H1 (cell line): ENCODE results near the gene OPCML. TPM values are rescaled to one million over a fixed set of nuclear protein-coding genes. Genes with fewer than 3 reads are reported as not detected.

ENCODE experiments used
- CTCF ChIA-PET: fragments of 300-600 bp; sonication (Branson Sonifier 250); formaldehyde crosslinking; loops from one replicate; lab custom pipeline; 2021; ENCODE audit not compliant: partially characterized antibody; lab: Charles Lee
- POLR2A ChIA-PET: fragments of 300-600 bp; sonication (Branson Sonifier 250); formaldehyde crosslinking; loops from one replicate; lab custom pipeline; 2021; ENCODE audit warnings: inconsistent platforms; ENCODE audit not compliant: partially characterized antibody; lab: Charles Lee
- DNase-seq, 2 experiments: peaks; one replicate each; pipeline versions ENCODE4 v3.0.0 to v3.0.0-alpha.2; 2010 to 2022; ENCODE audit warnings: low spot score in 2 of 2, low read depth in 1 of 2, mixed read lengths in 1 of 2
- FAIRE-seq: peaks from 2 replicates; lab custom pipeline; 2011; peaks lifted over from hg19 to GRCh38; lab: Jason Lieb, UNC
- H2AFZ ChIP-seq: 2 replicates; pipeline ENCODE4 v1.8.1; 2012; ENCODE audit warnings: low read length, inconsistent platforms
- H2AK5ac ChIP-seq: 2 replicates; pipeline ENCODE4 v1.6.1; 2013; ENCODE audit warnings: low read depth, low read length
- H2BK120ac ChIP-seq: replicated peaks from 2 replicates; pipeline ENCODE3; 2013; ENCODE audit warnings: low read depth, low read length, inconsistent platforms
- H2BK12ac ChIP-seq: 2 replicates; pipeline ENCODE4 v1.6.1; 2013; ENCODE audit warnings: low read depth, low read length
- H2BK15ac ChIP-seq: 2 replicates; pipeline ENCODE4 v1.6.1; 2013; ENCODE audit warnings: low read length
- H2BK20ac ChIP-seq: 2 replicates; pipeline ENCODE4 v1.6.1; 2013; ENCODE audit warnings: low read length
- H2BK5ac ChIP-seq: 2 replicates; pipeline ENCODE4 v1.6.1; 2013; ENCODE audit warnings: low read depth, low read length
- H3K14ac ChIP-seq: 2 replicates; pipeline ENCODE4 v1.6.1; 2013; ENCODE audit warnings: inconsistent platforms; ENCODE audit not compliant: insufficient read length
- H3K18ac ChIP-seq: 2 replicates; pipeline ENCODE4 v1.6.1; 2013; ENCODE audit warnings: low read length; ENCODE audit errors: extremely low read depth
- H3K23ac ChIP-seq: 2 replicates; pipeline ENCODE4 v1.6.1; 2013; ENCODE audit warnings: inconsistent platforms; ENCODE audit not compliant: insufficient read length
- H3K23me2 ChIP-seq: 2 replicates; pipeline ENCODE4 v1.6.1; 2013; ENCODE audit warnings: low read depth, low read length
- H3K27ac ChIP-seq: 2 replicates; pipeline ENCODE4 v1.6.1; 2011; ENCODE audit warnings: low read depth, low read length, inconsistent platforms
- H3K27me3 ChIP-seq, 4 experiments: replicated peaks in 1 of 4; 1 replicate in 1 of 4; 2 replicates in 3 of 4; pipeline versions ENCODE4 v1.6.1 to v1.8.1; 2011 to 2013; ENCODE audit warnings: low read length in 3 of 4, mild to moderate bottlenecking in 3 of 4, inconsistent platforms in 2 of 4, mixed read lengths in 2 of 4, moderate library complexity in 1 of 4; ENCODE audit not compliant: control insufficient read depth in 3 of 4, insufficient read depth in 3 of 4; ENCODE audit errors: extremely low read depth in 1 of 4
- H3K36me3 ChIP-seq, 4 experiments: 2 replicates each; pipeline versions ENCODE4 v1.6.1 to v1.8.1; 2011 to 2013; ENCODE audit warnings: mild to moderate bottlenecking in 4 of 4, low read length in 3 of 4, moderate library complexity in 2 of 4, control low read depth in 1 of 4, inconsistent platforms in 1 of 4; ENCODE audit not compliant: insufficient read depth in 4 of 4, control insufficient read depth in 2 of 4
- H3K4ac ChIP-seq: replicated peaks from 2 replicates; pipeline ENCODE3; 2013; ENCODE audit warnings: low read length, low read depth, mixed read lengths, inconsistent platforms; ENCODE audit not compliant: insufficient read length
- H3K4me1 ChIP-seq, 4 experiments: replicated peaks in 1 of 4; 1 replicate in 1 of 4; 2 replicates in 3 of 4; pipeline versions ENCODE4 v1.6.1 to v1.8.1; 2011 to 2013; ENCODE audit warnings: low read length in 3 of 4, inconsistent platforms in 2 of 4, mixed read lengths in 1 of 4; ENCODE audit not compliant: insufficient read depth in 4 of 4, control insufficient read depth in 3 of 4
- H3K4me2 ChIP-seq, 2 experiments: 2 replicates each; pipeline versions ENCODE4 v1.6.1 to v1.8.1; 2011 to 2013; ENCODE audit warnings: low read depth in 2 of 2, low read length in 2 of 2, control low read depth in 1 of 2, inconsistent platforms in 1 of 2, mild to moderate bottlenecking in 1 of 2; ENCODE audit not compliant: insufficient read depth in 1 of 2
- H3K4me3 ChIP-seq, 4 experiments: fragments of 200-600, 300-600 bp in 1 of 4; sonication (generic), shearing (Covaris generic), sonication (Bioruptor Twin) in 1 of 4; 2 replicates each; pipeline versions ENCODE4 v1.5.1 to v1.8.1; 2011 to 2016; ENCODE audit warnings: low read length in 4 of 4, low read depth in 3 of 4, control low read depth in 2 of 4, inconsistent platforms in 2 of 4, mild to moderate bottlenecking in 2 of 4, mixed read lengths in 1 of 4, moderate library complexity in 1 of 4; ENCODE audit not compliant: insufficient read depth in 2 of 4; ENCODE audit errors: extremely low read depth in 1 of 4
- H3K56ac ChIP-seq: replicated peaks from 2 replicates; pipeline ENCODE3; 2013; ENCODE audit warnings: low read depth, mild to moderate bottlenecking, mixed read lengths, low read length, inconsistent platforms; ENCODE audit not compliant: insufficient read length
- H3K79me1 ChIP-seq: 2 replicates; pipeline ENCODE4 v1.6.1; 2013; ENCODE audit warnings: low read depth, low read length, control low read depth
- H3K79me2 ChIP-seq, 2 experiments: 2 replicates each; pipeline versions ENCODE4 v1.6.1 to v1.8.1; 2012 to 2013; ENCODE audit warnings: low read length in 2 of 2, mild to moderate bottlenecking in 2 of 2, inconsistent platforms in 1 of 2; ENCODE audit not compliant: insufficient read depth in 2 of 2, control insufficient read depth in 1 of 2
- H3K9ac ChIP-seq, 4 experiments: replicated peaks in 1 of 4; 1 replicate in 1 of 4; 2 replicates in 3 of 4; pipeline versions ENCODE4 v1.6.1 to v1.8.1; 2011 to 2013; ENCODE audit warnings: low read depth in 3 of 4, low read length in 3 of 4, control low read depth in 2 of 4, mild to moderate bottlenecking in 2 of 4, moderate library complexity in 2 of 4, inconsistent platforms in 1 of 4; ENCODE audit errors: extremely low read depth in 1 of 4
- H3K9me3 ChIP-seq, 2 experiments: 2 replicates each; pipeline versions ENCODE4 v1.6.1 to v1.8.1; 2012 to 2013; ENCODE audit warnings: mild to moderate bottlenecking in 2 of 2, moderate library complexity in 2 of 2, control low read depth in 1 of 2, inconsistent platforms in 1 of 2, low read depth in 1 of 2, low read length in 1 of 2, mixed read lengths in 1 of 2; ENCODE audit not compliant: insufficient read depth in 2 of 2
- H4K20me1 ChIP-seq, 2 experiments: replicated peaks in 1 of 2; 2 replicates each; pipeline versions ENCODE3 to v1.8.1; 2011 to 2013; ENCODE audit warnings: inconsistent platforms in 2 of 2, low read length in 2 of 2, mild to moderate bottlenecking in 1 of 2; ENCODE audit not compliant: insufficient read depth in 2 of 2, control insufficient read depth in 1 of 2
- H4K5ac ChIP-seq: 2 replicates; pipeline ENCODE4 v1.6.1; 2013; ENCODE audit warnings: low read length, low read depth, mixed read lengths, inconsistent platforms; ENCODE audit not compliant: insufficient read length
- H4K8ac ChIP-seq: 2 replicates; pipeline ENCODE4 v1.8.0; 2013; ENCODE audit warnings: mild to moderate bottlenecking, moderate library complexity, low read length, inconsistent platforms; ENCODE audit not compliant: insufficient read depth; ENCODE audit errors: extremely low read depth
- H4K91ac ChIP-seq: replicated peaks from 2 replicates; pipeline ENCODE3; 2013; ENCODE audit warnings: low read length, mixed read lengths, inconsistent platforms; ENCODE audit not compliant: insufficient read length
- CBX8 ChIP-seq: fragments of 300-800, 300-1000 bp; sonication (generic); IDR thresholded peaks from 2 replicates; pipeline ENCODE4 v1.7.1; 2016; ENCODE audit warnings: low read depth, low read length, borderline replicate concordance
- CTBP2 ChIP-seq: IDR thresholded peaks from 2 replicates; pipeline ENCODE4 v1.7.0; 2011; ENCODE audit warnings: borderline replicate concordance, mild to moderate bottlenecking, moderate library complexity, mixed read lengths, low read length; ENCODE audit not compliant: insufficient read depth, insufficient read length
- HDAC2 ChIP-seq, 2 experiments: fragments of 300-600 bp in 1 of 2; sonication (generic) in 1 of 2; IDR thresholded peaks; 2 replicates each; pipeline ENCODE4 v1.6.1; 2011 to 2012; ENCODE audit warnings: low read depth in 2 of 2, low read length in 2 of 2, mild to moderate bottlenecking in 2 of 2, moderate library complexity in 2 of 2, borderline replicate concordance in 1 of 2, inconsistent platforms in 1 of 2
- HDAC6 ChIP-seq: IDR thresholded peaks from one replicate; pipeline ENCODE4 v1.7.1; 2012; ENCODE audit warnings: low read depth, mild to moderate bottlenecking, inconsistent platforms, low read length, moderate library complexity
- NANOG ChIP-seq: IDR thresholded peaks from 2 replicates; pipeline ENCODE4 v1.6.1; 2011; ENCODE audit warnings: low read length, low read depth, mild to moderate bottlenecking, inconsistent platforms; ENCODE audit not compliant: insufficient read depth, poor library complexity, severe bottlenecking
- POU5F1 ChIP-seq: IDR thresholded peaks from 2 replicates; pipeline ENCODE4 v1.6.1; 2011; ENCODE audit warnings: low read depth, mild to moderate bottlenecking, low read length, moderate library complexity
- RBBP5 ChIP-seq: IDR thresholded peaks from 2 replicates; pipeline ENCODE4 v1.7.1; 2012; ENCODE audit warnings: low read depth, mild to moderate bottlenecking, inconsistent platforms, low read length, moderate library complexity, borderline replicate concordance
- SAP30 ChIP-seq: fragments of 300-600 bp; sonication (generic); IDR thresholded peaks from 2 replicates; pipeline ENCODE4 v1.7.1; 2012; ENCODE audit warnings: low read length, moderate library complexity, mild to moderate bottlenecking, inconsistent platforms; ENCODE audit not compliant: insufficient read depth, insufficient replicate concordance
- SIN3A ChIP-seq, 2 experiments: IDR thresholded peaks in 1 of 2; conservative IDR thresholded peaks in 1 of 2; 2 replicates each; pipeline ENCODE4 v1.6.1; 2011 to 2012; ENCODE audit warnings: low read length in 2 of 2, improper control_type of control experiment in 1 of 2, low read depth in 1 of 2, mild to moderate bottlenecking in 1 of 2
- SIX5 ChIP-seq: IDR thresholded peaks from 2 replicates; pipeline ENCODE4 v1.6.1; 2011; ENCODE audit warnings: mild to moderate bottlenecking, low read depth, low read length
- SP2 ChIP-seq: IDR thresholded peaks from 2 replicates; pipeline ENCODE4 v1.6.1; 2012; ENCODE audit warnings: mild to moderate bottlenecking, low read length, inconsistent platforms
- SP4 ChIP-seq: IDR thresholded peaks from 2 replicates; pipeline ENCODE4 v1.6.1; 2012; ENCODE audit warnings: low read length, inconsistent platforms
- TAF7 ChIP-seq: optimal IDR thresholded peaks from 2 replicates; pipeline ENCODE3; 2011; ENCODE audit warnings: low read depth, mild to moderate bottlenecking, inconsistent platforms, low read length, moderate library complexity, borderline replicate concordance
- WGBS, 2 experiments: shearing (Covaris generic) in 1 of 2; methylation state at CpG; one replicate each; pipeline versions ENCODE4 v1.1.6 to v1.1.7; 2013 to 2015; ENCODE audit warnings: low lambda C conversion rate in 2 of 2, mixed read lengths in 2 of 2, inconsistent platforms in 1 of 2, low coverage in 1 of 2, missing lambda C conversion rate in 1 of 2; ENCODE audit not compliant: insufficient replicate concordance in 2 of 2, insufficient coverage in 1 of 2, insufficient read length in 1 of 2; ENCODE audit errors: extremely low coverage in 1 of 2, missing lambda C conversion rate in 1 of 2; 5-methylcytosine and 5-hydroxymethylcytosine counted together
- polyA plus RNA-seq, 7 experiments: library from polyadenylated mRNA; depleted of rRNA in 3 of 7; stranded (reverse) in 5 of 7; unstranded in 2 of 7; fragments of >200 nt in 5 of 7; fragments of 200-250 nt in 2 of 7; gene quantifications; 1 replicate in 5 of 7; 2 replicates in 1 of 7; 4 replicates in 1 of 7; pipeline versions ENCODE4 v1.2.1 to v1.2.3, GENCODE V29; 2011 to 2013; ENCODE audit warnings: missing spikeins in 2 of 7, mixed read lengths in 2 of 7
- total RNA-seq: library from RNA; stranded (reverse); fragmentation: NEBNext Ultra II Directional; extraction: Animal tissue kit (Norgen Biotek cat#: 25700); gene quantifications from 2 replicates; pipeline ENCODE4 v1.2.1, GENCODE V29; 2021

The OPCML gene
- total and polyA plus RNA-seq, 2 of the 8 experiments (the other 6 are each of a cell fraction or from before 2014, with no cell fraction given): 2.3 to 3.1 TPM

- H3K4ac ChIP-seq: no peak overlapping the region
- H3K56ac ChIP-seq: no peak overlapping the region
- H3K4me1 ChIP-seq: peaks cover 0 to 5% (median 3%) of the 10 kb centered on the region in 4 experiments; a peak in 4 of 7 replicates
- no peak overlapping the region for H3K9ac ChIP-seq
- H3K18ac ChIP-seq: no peak overlapping the region
- H3K79me1 ChIP-seq: no peaks in the 10 kb centered on the region
- no peak overlapping the region for H3K27ac ChIP-seq
- no peak overlapping the region for H2BK12ac ChIP-seq
- 80% methylated on average over 3 of the region's 3 CpGs; no CpG with 5 or more reads in 1 of the 2 experiments for WGBS, 2 experiments
- peak in 1 of 2 experiments; percentile 28 for DNase-seq
- no peaks in the 10 kb centered on the region for H3K9me3 ChIP-seq
- ChIA-PET POLR2A (no interaction called here), CTCF (interaction anchor here (0.5 to 1.6 kb wide), 4 partner anchors 14 to 35 kb away, joined by 3 to 6 read pairs (median 4); no protein-coding TSS in a partner anchor)
- FAIRE-seq: no peak
- no peaks in the 10 kb centered on the region for H3K27me3 ChIP-seq
- H2AFZ ChIP-seq: no peak overlapping the region
- no peak overlapping the region for H4K5ac ChIP-seq
- no peak overlapping the region for H3K14ac ChIP-seq
- no peaks in the 10 kb centered on the region for H4K20me1 ChIP-seq
- H2BK20ac ChIP-seq: no peak overlapping the region
- H3K79me2 ChIP-seq: no peaks in the 10 kb centered on the region
- H4K8ac ChIP-seq: no peak overlapping the region
- H3K23me2 ChIP-seq: peaks cover 3% of the 10 kb centered on the region; the same call in 1 of the 2 replicates
- peaks cover 0 to 2% (median 0%) of the 10 kb centered on the region in 4 experiments; a peak in 1 of 8 replicates for H3K36me3 ChIP-seq
- no peak overlapping the region for H3K4me2 ChIP-seq
- no peak overlapping the region for H2BK120ac ChIP-seq
- H2BK15ac ChIP-seq: no peak overlapping the region
- no peak overlapping the region for H2BK5ac ChIP-seq
- no peak overlapping the region for H3K4me3 ChIP-seq
- H4K91ac ChIP-seq: no peak overlapping the region
- no peak overlapping the region for H3K23ac ChIP-seq
- no peak overlapping the region for H2AK5ac ChIP-seq
- TF ChIP-seq TAF7 (no peak), SIN3A (conservative IDR thresholded peaks at IDR 0.05 in 1 of 2, IDR thresholded peaks at IDR 0.05 in 1 of 2; ENCODE audit: low read depth in 1 of 2, low read length in 2 of 2) (no peak), SAP30 (no peak), CBX8 (no peak), NANOG (no peak), HDAC6 (no peak), RBBP5 (no peak), POU5F1 (no peak), SP4 (no peak), SIX5 (no peak), HDAC2 (IDR thresholded peaks at IDR 0.05; ENCODE audit: borderline replicate concordance in 1 of 2, low read depth in 2 of 2, low read length in 2 of 2) (no peak), CTBP2 (no peak), SP2 (no peak)
These were observed 17.5 kb upstream of the OPCML start for GRCh38 chr11:133549826-133550225.
